Skeletal muscle cell (primary cell): ENCODE data around the gene LDB3.
"Not testable (repeated sequence)": the region's sequence is repeated elsewhere in the genome, so short reads cannot be mapped to it uniquely, and the experiment has no call there.

Experiments
- DNase-seq: peaks from one replicate; pipeline ENCODE4 v3.0.0-alpha.2; 2010; ENCODE audit warnings: low read depth
- H3K4me3 ChIP-seq: 2 replicates; pipeline ENCODE4 v1.5.1; 2011; ENCODE audit warnings: low read depth, mild to moderate bottlenecking, control low read depth, low read length, moderate library complexity

The LDB3 gene

GRCh38 chr10:86718556-86718955, 50.2 kb downstream of the LDB3 start:
- no peak overlapping the region for H3K4me3 ChIP-seq
- no peak for DNase-seq

- DNase-seq: no peak
- H3K4me3 ChIP-seq: no peak overlapping the region
These were observed 52.9 kb downstream of the LDB3 start for GRCh38 chr10:86721232-86721631.

- DNase-seq: no peak
- H3K4me3 ChIP-seq: no peak overlapping the region
These were observed 54.7 kb downstream of the LDB3 start for GRCh38 chr10:86723009-86723408.

- DNase-seq: no peak
- H3K4me3 ChIP-seq: no peak overlapping the region
These were observed 56.1 kb downstream of the LDB3 start for GRCh38 chr10:86724445-86724844.

- no peak overlapping the region for H3K4me3 ChIP-seq
- DNase-seq: no peak
These were observed 57.8 kb downstream of the LDB3 start for GRCh38 chr10:86725980-86726676.

- no peak for DNase-seq
- H3K4me3 ChIP-seq: no peak overlapping the region
These were observed 58.3 kb downstream of the LDB3 start for GRCh38 chr10:86726677-86726999.

DNA sequence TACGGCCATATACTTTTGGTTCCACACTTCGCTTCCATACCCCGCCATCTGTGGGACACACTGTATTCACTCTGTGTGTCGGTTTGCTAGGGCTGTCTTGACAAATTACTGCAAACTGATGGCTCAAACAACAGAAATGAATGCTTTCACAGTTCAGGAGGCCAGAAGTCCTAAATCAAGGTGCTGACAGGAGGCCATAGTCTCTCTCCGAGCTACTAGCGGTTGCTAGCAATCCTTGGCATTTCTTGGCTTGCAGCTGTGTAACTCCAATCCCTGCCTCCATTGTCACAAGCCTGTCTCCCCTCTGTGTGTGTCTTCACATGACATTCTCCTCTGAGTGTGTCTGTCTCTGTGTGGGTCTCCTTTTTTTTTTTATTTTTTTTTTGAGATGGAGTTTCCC, 59.2 kb downstream of the LDB3 start:
- no peak for DNase-seq
- H3K4me3 ChIP-seq: no peak overlapping the region

GRCh38 chr10:86728056-86728455, 59.7 kb downstream of the LDB3 start:
- DNase-seq: no peak
- H3K4me3 ChIP-seq: no peak overlapping the region

GRCh38 chr10:86729677-86730076, 61.4 kb downstream of the LDB3 start:
- no peak for DNase-seq
- H3K4me3 ChIP-seq: no peak overlapping the region

DNA sequence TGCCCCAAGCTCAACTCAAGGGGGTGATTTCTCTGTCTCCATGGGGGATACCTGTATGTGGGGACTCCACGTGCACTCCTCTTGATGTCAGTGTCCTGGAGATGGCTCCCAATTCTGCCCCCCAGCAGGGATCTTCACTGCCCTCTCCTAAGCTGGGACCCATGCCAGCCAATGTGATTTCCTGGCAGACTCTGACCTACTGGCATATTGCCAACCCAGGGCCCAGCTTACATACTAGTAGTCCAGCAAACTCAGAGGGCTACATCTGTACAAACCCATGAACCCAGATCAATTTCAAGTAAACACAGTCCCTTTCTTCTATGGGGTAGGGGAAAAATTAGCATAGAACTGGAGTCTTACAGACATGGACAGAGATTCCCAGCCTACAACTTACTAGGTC, 61.9 kb downstream of the LDB3 start:
- DNase-seq: no peak
- H3K4me3 ChIP-seq: no peak overlapping the region

DNA sequence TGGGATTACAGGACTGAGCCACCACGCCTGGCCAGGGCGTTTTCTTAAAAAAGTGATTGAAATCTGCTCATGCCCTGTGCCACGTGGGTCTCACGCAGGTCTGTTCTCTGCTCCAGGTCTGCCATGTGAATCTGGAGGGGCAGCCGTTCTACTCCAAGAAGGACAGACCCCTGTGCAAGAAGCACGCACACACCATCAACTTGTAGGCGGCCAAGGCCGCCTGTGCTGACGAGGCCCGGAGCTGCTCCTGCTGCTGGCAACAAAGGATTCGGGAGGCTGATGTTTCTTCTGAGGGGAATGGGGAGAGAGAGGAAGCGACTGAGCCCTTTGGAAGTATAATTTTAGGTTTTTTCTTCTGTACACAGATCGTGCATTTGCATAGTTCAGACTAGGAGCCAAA, 64.5 kb downstream of the LDB3 start:
- no peak overlapping the region for H3K4me3 ChIP-seq
- DNase-seq: no peak

- no peak for DNase-seq
- H3K4me3 ChIP-seq: no peak overlapping the region
These were observed 65.0 kb downstream of the LDB3 start for GRCh38 chr10:86733260-86733671.

DNA sequence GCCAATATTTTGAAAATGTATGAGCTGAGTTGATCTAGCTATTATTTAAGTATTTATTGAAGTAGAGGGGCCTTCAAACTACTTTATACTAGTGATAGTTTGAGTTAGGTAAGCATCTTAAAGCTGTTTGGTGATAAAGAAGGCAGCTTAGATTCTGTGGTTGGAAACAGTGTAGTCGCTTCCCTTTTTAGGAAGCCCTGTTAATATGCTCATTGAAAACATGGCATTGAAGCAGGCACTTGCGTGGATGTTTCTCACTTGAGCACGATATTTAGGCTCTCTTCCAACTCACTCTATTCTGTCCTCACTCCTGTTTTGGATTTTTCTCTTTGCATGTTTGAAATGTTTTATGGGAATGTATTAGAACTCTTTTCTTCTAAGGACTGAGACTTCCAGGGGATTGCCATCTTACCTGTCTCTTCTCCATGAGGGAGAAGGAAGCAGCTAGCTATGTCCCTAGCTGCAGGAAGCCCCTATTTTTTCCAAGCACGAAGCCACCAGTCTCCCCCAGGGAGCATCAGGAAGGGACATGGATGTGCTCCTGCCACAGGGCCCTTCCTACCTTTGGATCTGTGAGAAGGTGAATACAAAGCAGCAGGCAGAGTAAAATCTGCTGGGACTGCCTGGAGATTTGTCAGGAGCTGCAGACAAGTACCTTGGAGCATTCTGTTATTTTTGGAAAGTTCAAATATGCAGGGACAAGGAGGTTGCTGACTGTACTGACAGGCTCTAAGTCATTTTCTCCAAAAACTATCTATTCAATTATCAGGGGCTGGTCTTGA, 66.1 kb downstream of the LDB3 start:
- H3K4me3 ChIP-seq: no peak overlapping the region
- no peak for DNase-seq

DNA sequence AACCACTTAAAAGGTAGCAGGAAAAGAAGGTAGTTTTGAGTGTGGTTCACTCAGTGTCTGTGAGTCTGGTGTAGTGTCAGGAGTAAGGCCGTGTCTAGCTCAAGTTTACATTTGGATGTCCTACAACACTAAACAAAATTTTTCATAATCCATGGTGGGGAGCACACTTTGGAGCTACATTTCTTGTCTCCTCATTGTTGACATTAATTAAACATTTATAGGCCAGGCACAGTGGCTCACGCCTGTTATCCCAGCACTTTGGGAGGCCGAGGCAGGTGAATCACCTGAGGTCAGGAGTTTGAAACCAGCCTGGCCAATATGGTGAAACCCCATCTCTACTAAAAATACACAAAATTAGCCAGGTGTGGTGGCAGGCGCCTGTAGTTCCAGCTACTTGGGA, 67.0 kb downstream of the LDB3 start:
- not testable (repeated sequence) for H3K4me3 ChIP-seq, DNase-seq

DNA sequence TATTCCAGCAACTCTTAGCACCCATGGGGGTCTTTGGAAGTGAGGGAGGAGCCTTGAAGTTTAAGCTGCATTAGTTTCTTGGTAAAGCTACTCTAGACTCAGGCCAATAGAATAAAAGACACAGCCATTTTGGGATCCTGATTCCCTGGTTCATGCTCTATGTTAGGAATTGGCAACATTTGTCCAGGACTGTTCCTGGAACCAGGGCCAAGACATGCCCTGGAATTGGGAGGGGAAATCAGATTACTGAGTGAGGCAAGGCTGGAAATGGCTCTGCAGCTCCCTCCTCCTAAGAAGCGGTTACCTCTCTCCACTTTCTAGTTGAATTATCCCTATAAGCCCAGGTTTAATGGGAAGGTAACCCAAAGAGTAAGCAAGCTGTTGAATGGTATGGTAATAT, 73.9 kb downstream of the LDB3 start:
- DNase-seq: no peak
- no peak overlapping the region for H3K4me3 ChIP-seq

- H3K4me3 ChIP-seq: no peak overlapping the region
- no peak for DNase-seq
These were observed 75.9 kb downstream of the LDB3 start for GRCh38 chr10:86744067-86744725.

DNA sequence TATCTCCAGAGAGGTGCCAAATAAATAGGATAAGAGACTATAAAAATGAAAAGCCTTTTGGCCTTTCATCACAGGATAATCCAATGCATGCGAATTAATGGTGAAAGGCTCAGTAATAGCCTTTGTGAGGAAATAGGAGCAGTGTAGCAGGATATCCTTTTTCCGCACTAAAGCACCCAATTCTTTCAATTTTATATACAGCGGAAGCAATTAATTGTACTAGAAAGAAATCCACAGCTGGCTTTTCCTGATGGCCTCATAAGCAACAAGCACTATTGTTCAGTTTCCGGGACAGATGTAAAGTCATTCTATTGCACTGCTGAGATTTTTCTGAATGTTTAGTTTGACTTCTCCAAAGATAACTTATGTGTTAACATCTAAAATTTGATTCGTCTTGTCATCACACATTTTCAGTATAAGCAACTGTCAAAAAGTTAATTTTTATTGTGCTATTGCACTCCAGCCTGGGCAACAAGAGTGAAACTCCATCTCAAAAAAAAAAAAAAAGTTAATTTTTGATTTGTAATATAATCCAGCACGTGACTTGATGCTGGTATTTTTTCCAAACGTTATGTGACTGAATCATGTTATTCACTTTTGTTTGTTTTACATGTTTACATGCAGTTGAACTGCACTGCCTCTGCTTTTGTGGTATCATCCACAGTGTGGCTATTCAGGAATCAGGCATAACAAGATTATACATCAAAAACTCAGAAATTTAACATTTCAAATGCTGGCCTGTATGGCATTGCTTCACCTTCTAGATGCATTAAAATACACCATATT, 79.7 kb downstream of the LDB3 start:
- H3K4me3 ChIP-seq: no peak overlapping the region
- DNase-seq: no peak

DNA sequence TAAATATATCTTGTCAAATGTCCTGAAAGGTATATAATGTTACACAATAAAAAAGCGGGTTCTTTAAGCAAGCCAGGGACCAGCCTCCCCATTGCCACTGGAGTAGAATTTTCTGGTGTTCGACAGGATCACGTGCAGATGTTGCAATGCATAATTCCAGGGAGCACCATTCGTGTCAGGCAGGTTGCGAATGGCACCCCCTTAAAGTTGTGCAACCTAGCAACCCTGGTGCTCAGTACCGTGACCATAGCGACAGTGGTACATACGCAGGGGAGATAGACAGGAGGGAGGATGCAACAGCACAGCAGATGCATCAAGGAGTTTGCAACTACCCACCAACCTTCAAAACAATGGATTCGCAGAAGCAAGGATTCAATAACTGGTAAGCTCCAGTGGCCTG, 81.5 kb downstream of the LDB3 start:
- DNase-seq: no peak
- H3K4me3 ChIP-seq: no peak overlapping the region

GRCh38 chr10:86751477-86751876, 83.2 kb downstream of the LDB3 start:
- no peak for DNase-seq
- H3K4me3 ChIP-seq: no peak overlapping the region

GRCh38 chr10:86752311-86752710, 84.0 kb downstream of the LDB3 start:
- no peak for DNase-seq
- no peak overlapping the region for H3K4me3 ChIP-seq
